Glutamatergic neuron (in vitro differentiated cells): ENCODE data around the gene ISLR. TPM values are rescaled to one million over a fixed set of nuclear protein-coding genes. Genes with fewer than 3 reads are reported as not detected.

Experiments used
- DNase-seq: peaks from one replicate; pipeline ENCODE4 v3.0.0; 2022
- H3K27ac Mint-ChIP-seq: one replicate; pipeline ENCODE4 v1.8.0; 2020; ENCODE audit warnings: mild to moderate bottlenecking, mixed read lengths, inconsistent platforms; ENCODE audit not compliant: unreplicated experiment
- H3K27me3 Mint-ChIP-seq: one replicate; pipeline ENCODE4 v1.8.0; 2020; ENCODE audit warnings: mild to moderate bottlenecking, moderate library complexity, mixed read lengths, inconsistent platforms; ENCODE audit not compliant: unreplicated experiment
- H3K36me3 Mint-ChIP-seq: one replicate; pipeline ENCODE4 v1.8.0; 2020; ENCODE audit warnings: mild to moderate bottlenecking, mixed read lengths, inconsistent platforms; ENCODE audit not compliant: unreplicated experiment
- H3K4me1 Mint-ChIP-seq: one replicate; pipeline ENCODE4 v1.8.0; 2020; ENCODE audit warnings: mild to moderate bottlenecking, low read depth, mixed read lengths, inconsistent platforms; ENCODE audit not compliant: unreplicated experiment
- H3K4me3 Mint-ChIP-seq: one replicate; pipeline ENCODE4 v1.8.0; 2020; ENCODE audit warnings: mild to moderate bottlenecking, mixed read lengths, inconsistent platforms; ENCODE audit not compliant: unreplicated experiment
- H3K9me3 Mint-ChIP-seq: one replicate; pipeline ENCODE4 v1.8.0; 2020; ENCODE audit warnings: mild to moderate bottlenecking, moderate library complexity, mixed read lengths, inconsistent platforms; ENCODE audit not compliant: unreplicated experiment
- total RNA-seq: library from RNA; stranded (reverse); fragmentation: NEBNext Ultra II Directional; extraction: Animal tissue kit (Norgen Biotek cat#: 25700); gene quantifications from one replicate; pipeline ENCODE4 v1.2.1, GENCODE V29; 2021; ENCODE audit not compliant: unreplicated experiment
- TF ChIP-seq, protein P1 (sequence below): fragments of 200-600 bp; sonication (generic); IDR thresholded peaks from one replicate; pipeline ENCODE4 v1.5.0; 2021; ENCODE audit not compliant: partially characterized antibody, unreplicated experiment

The ISLR gene
- total RNA-seq, 1 donor from 2014 or later = 1.2 TPM

DNA sequence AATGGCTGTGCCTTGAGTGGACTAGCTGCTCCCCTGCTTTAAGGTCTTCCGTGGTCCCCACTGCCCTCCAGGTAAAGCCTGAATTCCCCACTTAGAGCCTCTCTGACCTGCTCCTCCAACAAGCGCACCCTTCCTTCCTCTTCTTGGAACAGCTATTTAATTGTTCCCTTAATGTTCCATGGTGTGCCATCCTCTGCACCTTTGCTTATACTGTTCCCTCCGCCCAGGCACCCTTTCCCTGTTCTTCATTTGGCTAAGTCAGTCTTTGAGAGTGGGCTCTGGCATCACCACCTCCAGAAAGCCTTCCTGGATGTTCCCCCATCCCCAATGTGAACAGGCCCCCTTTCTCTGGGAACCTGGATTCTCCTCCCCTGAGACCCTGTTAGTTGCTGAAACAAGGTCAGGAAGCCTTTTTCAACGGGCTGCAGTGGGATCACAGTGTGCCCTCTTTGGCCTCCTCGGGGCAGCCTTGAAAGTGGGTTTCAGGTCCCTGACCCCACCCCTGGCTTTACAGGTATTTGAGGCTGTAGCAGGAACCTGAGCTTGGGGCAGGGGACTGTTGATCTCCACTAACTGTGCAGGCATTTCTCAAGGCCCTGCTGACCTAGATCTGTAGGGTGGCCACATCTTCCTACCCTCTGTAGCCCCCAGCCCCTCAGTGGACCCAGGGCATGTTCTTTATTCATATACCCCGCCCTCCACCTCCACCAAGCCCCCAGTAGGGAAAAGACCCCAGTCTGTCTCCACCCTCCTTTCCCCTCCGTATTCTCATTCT, 5.0 kb downstream of the ISLR start:
- Mint-ChIP-seq H3K36me3 (no peaks in the 10 kb centered on the region), H3K4me3 (peak overlapping the region; percentile 52), H3K9me3 (peaks cover 8% of the 10 kb centered on the region), H3K27ac (no peak overlapping the region), H3K4me1 (peaks cover 44% of the 10 kb centered on the region), H3K27me3 (peaks cover 19% of the 10 kb centered on the region)
- DNase-seq = peak; percentile 4
- TF ChIP-seq, protein P1, sequence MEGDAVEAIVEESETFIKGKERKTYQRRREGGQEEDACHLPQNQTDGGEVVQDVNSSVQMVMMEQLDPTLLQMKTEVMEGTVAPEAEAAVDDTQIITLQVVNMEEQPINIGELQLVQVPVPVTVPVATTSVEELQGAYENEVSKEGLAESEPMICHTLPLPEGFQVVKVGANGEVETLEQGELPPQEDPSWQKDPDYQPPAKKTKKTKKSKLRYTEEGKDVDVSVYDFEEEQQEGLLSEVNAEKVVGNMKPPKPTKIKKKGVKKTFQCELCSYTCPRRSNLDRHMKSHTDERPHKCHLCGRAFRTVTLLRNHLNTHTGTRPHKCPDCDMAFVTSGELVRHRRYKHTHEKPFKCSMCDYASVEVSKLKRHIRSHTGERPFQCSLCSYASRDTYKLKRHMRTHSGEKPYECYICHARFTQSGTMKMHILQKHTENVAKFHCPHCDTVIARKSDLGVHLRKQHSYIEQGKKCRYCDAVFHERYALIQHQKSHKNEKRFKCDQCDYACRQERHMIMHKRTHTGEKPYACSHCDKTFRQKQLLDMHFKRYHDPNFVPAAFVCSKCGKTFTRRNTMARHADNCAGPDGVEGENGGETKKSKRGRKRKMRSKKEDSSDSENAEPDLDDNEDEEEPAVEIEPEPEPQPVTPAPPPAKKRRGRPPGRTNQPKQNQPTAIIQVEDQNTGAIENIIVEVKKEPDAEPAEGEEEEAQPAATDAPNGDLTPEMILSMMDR = no peak

DNA sequence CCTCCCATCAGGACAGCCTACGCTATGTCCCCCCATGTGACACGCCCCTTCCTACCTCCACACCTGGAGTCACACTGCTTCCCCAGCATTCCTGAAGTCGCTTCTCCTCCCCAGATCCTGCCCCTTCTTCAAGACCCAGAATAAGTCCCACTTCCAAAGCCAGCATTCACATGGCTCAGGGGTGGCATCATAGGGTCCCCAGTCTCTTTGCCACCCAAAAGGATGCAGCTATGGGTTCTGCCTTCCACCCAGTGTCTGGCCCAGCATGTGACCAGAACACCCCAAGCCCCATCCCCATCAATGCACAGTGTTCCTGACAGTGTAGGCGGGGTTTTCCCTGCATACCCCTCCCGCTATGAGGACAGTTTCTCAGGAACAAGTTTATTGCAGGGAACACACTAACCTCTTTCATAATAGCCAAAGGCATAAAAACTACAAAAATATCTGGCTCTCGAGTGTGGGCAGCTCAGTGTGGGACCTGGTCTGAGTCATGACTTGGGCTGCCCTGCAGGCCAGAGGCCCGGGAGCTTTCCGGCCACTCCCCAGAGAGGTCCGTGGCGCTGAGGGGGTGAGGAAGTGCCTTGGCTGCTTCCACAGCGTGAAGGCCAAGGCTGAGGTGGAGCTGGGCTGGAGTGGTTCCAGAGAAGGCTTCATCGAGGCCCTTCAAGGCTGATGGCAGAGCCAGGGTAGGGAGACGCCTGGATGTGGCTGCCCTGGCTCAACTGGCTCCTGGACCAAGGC, 5.8 kb downstream of the ISLR start:
- peaks cover 10% of the 10 kb centered on the region for H3K9me3 Mint-ChIP-seq
- H3K36me3 Mint-ChIP-seq = no peaks in the 10 kb centered on the region
- DNase-seq = peak; percentile 8
- peaks cover 43% of the 10 kb centered on the region for H3K4me1 Mint-ChIP-seq
- TF ChIP-seq, protein P1 = no peak
- no peak overlapping the region for H3K27ac Mint-ChIP-seq
- H3K27me3 Mint-ChIP-seq = peaks cover 21% of the 10 kb centered on the region
- H3K4me3 Mint-ChIP-seq = peak overlapping the region; percentile 52

DNA sequence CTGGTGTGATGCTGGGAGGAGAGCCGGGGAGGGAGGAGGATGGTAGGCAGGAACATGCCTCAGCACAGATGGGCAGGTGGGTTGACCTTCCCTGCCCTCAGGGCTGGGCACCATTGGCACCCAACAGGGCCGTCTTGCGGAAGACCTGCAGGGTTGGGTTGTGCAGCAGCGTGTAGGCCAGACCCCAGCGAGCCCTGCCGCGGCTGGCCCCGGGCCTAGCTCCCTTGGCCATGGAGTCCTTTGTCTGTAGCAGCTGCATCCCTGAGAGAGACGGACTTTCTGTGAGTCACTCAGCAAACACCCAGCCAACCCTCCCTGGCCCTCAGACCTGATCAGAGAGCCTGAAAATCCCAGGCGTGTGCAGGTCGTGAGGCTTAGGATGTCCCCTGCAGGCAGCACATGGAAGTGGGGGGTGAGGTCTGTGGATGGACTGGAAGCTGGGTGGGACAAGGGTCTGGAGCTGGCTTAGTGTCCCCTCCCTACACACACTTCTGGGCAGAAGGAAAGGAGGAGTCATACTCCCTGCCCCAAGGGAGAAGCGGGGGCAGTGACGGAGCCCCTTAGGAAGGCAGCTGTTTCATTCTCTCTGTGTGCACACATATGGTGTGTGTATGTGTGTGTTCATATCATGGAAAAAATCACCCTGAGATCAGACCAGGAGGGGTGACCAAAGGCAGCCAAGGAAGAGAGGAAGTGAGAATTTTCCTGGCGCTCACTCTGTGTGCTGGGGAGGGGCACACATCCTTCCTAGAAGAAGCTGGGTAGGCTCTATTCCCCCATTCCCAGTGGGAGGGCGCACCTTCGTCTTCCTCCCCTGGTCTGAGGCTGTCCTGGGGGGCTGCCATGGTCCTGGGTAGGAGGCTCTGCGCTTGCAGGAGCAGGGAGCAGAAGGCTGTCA, 6.7 kb downstream of the ISLR start:
- H3K27me3 Mint-ChIP-seq = peaks cover 21% of the 10 kb centered on the region
- TF ChIP-seq, protein P1 = no peak
- no peaks in the 10 kb centered on the region for H3K36me3 Mint-ChIP-seq
- peaks cover 11% of the 10 kb centered on the region for H3K9me3 Mint-ChIP-seq
- peak; percentile 21 for DNase-seq
- H3K4me1 Mint-ChIP-seq = peaks cover 42% of the 10 kb centered on the region
- peak overlapping the region; percentile 75 for H3K4me3 Mint-ChIP-seq
- peak overlapping the region; percentile 84 for H3K27ac Mint-ChIP-seq

DNA sequence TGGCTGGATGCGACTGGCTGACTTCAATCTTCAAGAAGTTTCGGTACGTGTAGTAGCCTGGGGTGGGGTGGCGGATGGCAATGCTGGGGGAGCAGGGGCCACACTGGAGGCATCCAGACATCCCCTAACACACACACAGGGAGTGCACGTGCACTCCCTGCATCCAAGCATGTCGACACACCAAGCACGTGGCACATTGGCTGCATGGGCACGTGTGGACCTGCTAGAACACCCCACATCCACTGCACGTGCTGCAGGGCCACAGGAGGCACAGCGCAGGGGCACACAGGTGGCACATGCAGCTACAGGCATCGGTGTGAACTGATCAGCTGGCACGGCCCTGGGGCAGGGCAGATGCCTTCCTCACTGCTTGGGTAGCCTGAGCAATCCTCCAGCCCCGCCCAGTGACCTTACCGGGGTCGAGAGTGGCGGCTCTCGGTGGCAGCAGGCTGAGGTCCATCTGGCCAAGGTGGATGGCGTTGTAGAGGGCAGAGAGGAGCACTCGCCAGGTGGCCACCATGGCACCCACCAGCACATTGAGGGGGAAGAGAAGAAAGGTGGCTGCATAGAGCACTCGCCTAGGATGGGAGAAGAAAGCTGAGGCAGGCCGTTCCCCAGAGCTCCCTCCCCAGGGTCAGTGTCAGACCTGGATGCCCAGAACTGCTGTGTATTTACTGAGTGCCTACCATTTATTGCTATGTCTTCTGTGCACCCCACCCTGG, 7.5 kb downstream of the ISLR start:
- DNase-seq = peak; percentile 25
- Mint-ChIP-seq H3K9me3 (peaks cover 11% of the 10 kb centered on the region), H3K36me3 (no peaks in the 10 kb centered on the region), H3K4me1 (peaks cover 40% of the 10 kb centered on the region), H3K4me3 (peak overlapping the region; percentile 75), H3K27me3 (peaks cover 21% of the 10 kb centered on the region), H3K27ac (peak overlapping the region; percentile 84)
- TF ChIP-seq, protein P1 = no peak
